NCI-H2029 treated with DMSO at 0.1 percent for 48 hours (cell line): ENCODE results near the gene FER.

Experiments used
- DNase-seq: peaks from one replicate; lab custom pipeline; 2025; lab: John Stamatoyannopoulos, UW

Gene FER

GRCh38 chr5:109177227-109177626 lies 429.5 kb downstream of the FER start:
- no peak for DNase-seq

GRCh38 chr5:109177782-109178181 lies 430.1 kb downstream of the FER start:
- DNase-seq, result no peak

GRCh38 chr5:109180668-109181067 lies 433.0 kb downstream of the FER start:
- no peak for DNase-seq

- no peak for DNase-seq
Observed at GRCh38 chr5:109186759-109187158, 439.1 kb downstream of the FER start.

GRCh38 chr5:109191153-109191558 lies 443.5 kb downstream of the FER start:
- no peak for DNase-seq

GRCh38 chr5:109192027-109192426 lies 444.3 kb downstream of the FER start:
- DNase-seq, result no peak

- no peak for DNase-seq
Observed at GRCh38 chr5:109192555-109193281, 445.0 kb downstream of the FER start.

GRCh38 chr5:109195667-109196066 lies 448.0 kb downstream of the FER start:
- DNase-seq, result no peak

- DNase-seq, result no peak
Observed at GRCh38 chr5:109196087-109196822, 448.6 kb downstream of the FER start.

GRCh38 chr5:109196823-109197160 lies 449.1 kb downstream of the FER start:
- no peak for DNase-seq

- DNase-seq, result no peak
Observed at GRCh38 chr5:109199289-109199688, 451.6 kb downstream of the FER start.

GRCh38 chr5:109199799-109200620 lies 452.3 kb downstream of the FER start:
- DNase-seq, result no peak

- DNase-seq, result no peak
Observed at GRCh38 chr5:109215040-109215439, 467.3 kb downstream of the FER start.

GRCh38 chr5:109218818-109219217 lies 471.1 kb downstream of the FER start:
- DNase-seq, result no peak

- no peak for DNase-seq
Observed at GRCh38 chr5:109223531-109223930, 475.8 kb downstream of the FER start.

- DNase-seq, result no peak
Observed at GRCh38 chr5:109224276-109224882, 476.7 kb downstream of the FER start.

- no peak for DNase-seq
Observed at GRCh38 chr5:109225716-109226625, 478.3 kb downstream of the FER start.

- DNase-seq, result no peak
Observed at GRCh38 chr5:109230369-109230768, 482.7 kb downstream of the FER start.

GRCh38 chr5:109231331-109231730 lies 483.6 kb downstream of the FER start:
- DNase-seq, result no peak

GRCh38 chr5:109234381-109234780 lies 486.7 kb downstream of the FER start:
- no peak for DNase-seq

- no peak for DNase-seq
Observed at GRCh38 chr5:109239456-109239855, 491.8 kb downstream of the FER start.
